ENCODE measurements around the gene RPN1.

Gene RPN1

GRCh38 chr3:128650096-128651050 lies at the start of gene RPN1:
Gene RPN1 (minus strand): TSS chr3:128650818. CDS start chr3:128650800, 18 bp downstream.
- TF ChIP-seq GATA2 (IDR thresholded peaks at IDR 0.05; ENCODE audit: low read depth, low read length) (no peak), GATA3 (IDR thresholded peaks at IDR 0.05; ENCODE audit: low read depth, low read length) (no peak)

DNA sequence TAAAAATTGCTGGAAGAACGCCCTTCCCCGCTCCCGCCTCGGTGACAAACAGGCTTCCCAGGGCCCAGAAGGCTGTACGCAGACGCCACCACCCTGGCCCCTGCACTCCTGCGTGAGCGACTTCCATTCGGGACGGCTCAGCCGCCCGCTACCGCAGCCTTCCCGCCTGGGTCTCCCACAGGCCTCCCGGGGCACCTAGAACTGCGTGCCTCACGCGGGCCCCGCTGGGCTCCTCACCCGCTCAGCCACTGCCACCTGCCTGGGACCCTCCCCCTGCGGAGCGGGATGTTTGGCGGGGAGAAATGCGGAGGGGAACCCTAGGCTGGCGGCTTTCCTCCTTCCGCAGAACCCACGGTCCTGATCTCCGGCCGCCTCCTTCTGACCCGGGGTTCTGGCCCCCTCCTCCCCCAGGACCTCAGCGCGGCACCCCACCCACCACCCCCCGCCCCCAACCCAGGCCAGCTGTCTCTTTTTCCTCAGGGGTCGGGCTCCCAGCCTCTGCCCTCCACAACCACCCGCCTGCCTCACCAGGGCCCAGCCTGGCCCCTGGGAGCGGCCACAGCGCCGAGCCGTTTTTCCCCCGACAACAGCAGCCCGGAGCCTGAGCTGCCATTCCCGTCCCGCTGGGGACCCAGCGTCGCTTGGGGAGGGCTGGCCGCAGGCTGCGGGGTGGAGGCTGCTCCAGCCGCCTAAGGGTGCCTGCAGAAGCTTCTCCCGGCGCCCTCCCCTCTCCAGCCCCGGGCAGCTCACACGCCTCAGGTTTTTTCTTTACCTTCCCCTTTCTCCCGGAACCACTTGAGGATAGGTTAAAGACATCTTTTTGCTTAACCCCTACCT lies 47.8 kb upstream of the RPN1 start:
- TF ChIP-seq GATA3 (IDR thresholded peaks at IDR 0.05; ENCODE audit: low read depth, low read length), result no peak
- no peak for TF ChIP-seq GATA2 (IDR thresholded peaks at IDR 0.05; ENCODE audit: low read depth, low read length)

GRCh38 chr3:128697341-128697740 lies 46.7 kb upstream of the RPN1 start:
- TF ChIP-seq GATA2 (IDR thresholded peaks at IDR 0.05; ENCODE audit: low read depth, low read length) (no peak), GATA3 (IDR thresholded peaks at IDR 0.05; ENCODE audit: low read depth, low read length) (no peak)

DNA sequence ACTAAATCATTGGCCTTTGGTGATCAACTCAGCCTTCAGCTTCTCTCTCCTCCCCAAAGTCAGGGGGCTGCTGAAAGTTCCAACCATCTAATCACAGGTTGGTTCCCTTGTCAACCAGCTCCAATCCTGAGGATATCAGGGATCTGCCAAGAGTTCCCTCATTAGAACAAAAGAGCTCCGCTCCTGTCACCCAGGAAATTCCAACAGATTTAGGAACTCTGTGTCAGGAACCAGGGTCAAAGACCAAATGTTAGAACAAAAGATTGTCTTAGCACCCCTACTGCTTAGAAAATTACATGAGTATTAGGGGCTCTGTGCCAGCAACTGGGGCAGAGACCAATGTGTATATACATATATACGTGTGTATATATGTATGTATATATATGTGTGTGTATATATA lies 43.1 kb upstream of the RPN1 start:
- no peak for TF ChIP-seq GATA2 (IDR thresholded peaks at IDR 0.05; ENCODE audit: low read depth, low read length)
- TF ChIP-seq GATA3 (IDR thresholded peaks at IDR 0.05; ENCODE audit: low read depth, low read length), result no peak

DNA sequence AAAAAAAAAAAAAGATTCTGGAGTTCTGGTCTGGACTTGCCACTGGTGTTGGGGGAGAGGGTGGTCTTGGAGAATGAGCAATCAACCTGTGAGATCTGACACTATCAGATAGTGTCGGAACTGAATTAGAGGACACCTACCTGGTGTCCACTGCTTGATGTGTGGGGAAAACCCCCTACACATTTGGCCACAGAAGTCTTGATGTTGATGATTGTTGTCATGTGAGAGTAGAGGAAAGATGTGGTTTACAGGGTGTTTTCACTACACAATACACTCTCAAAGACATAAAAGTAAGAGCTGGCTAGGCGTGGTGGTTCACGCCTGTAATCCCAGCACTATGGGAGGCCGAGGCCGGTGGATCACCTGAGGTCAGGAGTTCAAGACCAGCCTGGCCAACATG lies 38.4 kb upstream of the RPN1 start:
- TF ChIP-seq GATA2 (IDR thresholded peaks at IDR 0.05; ENCODE audit: low read depth, low read length), result no peak
- TF ChIP-seq GATA3 (IDR thresholded peaks at IDR 0.05; ENCODE audit: low read depth, low read length), result no peak

GRCh38 chr3:128686465-128686864 lies 35.8 kb upstream of the RPN1 start:
- TF ChIP-seq GATA3 (IDR thresholded peaks at IDR 0.05; ENCODE audit: low read depth, low read length), result no peak
- TF ChIP-seq GATA2 (IDR thresholded peaks at IDR 0.05; ENCODE audit: low read depth, low read length), result no peak

DNA sequence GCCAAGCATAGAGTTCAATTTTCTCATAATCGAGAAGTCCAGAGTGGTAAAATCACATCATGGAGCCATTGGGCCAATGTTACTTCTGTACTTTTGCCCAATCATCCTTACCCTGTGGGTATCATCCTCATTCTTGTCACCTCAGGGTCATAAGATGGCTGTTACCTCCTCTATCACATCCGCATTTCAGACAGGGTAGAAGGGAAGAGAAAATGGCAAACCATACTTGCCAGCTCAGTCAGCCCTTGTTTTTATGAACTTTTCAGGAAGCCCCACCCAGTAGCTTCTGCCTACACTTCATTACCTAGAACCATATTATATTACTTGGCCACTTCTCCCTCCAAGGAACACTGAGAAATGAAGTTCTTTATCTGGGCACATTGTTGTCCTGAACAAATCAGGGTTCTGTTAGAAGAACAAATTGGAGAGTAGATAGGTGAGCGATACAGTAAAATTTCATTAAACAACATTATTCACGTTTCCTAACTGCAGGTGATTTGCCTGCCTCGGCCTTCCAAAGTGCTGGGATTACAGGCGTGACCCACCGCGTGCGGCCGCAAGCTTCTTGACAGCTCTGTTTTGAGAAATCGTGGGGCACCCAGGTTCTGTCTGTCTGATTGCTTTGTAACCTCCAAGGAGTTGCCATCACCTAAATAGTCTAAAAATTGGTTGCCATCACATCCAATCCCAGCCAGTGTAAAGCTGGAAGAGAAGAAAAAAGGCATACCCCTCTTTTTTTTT lies 34.5 kb upstream of the RPN1 start:
- TF ChIP-seq GATA3 (IDR thresholded peaks at IDR 0.05; ENCODE audit: low read depth, low read length), result no peak
- no peak for TF ChIP-seq GATA2 (IDR thresholded peaks at IDR 0.05; ENCODE audit: low read depth, low read length)

DNA sequence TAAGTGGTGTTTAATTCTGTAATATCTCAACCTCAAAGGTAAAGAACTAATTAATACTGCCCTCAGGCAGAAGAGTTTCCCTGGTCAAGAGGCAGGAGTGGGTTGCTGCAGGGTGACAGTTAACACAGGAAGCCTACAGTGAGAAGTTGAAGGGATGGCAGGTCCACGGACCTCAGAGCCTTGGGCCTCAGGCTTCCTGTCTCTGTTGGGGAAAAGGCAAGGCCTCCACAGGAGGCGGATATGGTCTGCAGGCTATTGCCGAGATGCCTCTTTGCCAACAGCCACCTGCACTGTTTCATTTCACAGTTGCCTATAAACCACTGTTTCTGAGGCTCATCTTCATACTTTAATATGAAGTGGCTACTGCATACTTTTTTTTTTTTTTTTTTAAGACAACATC lies 33.3 kb upstream of the RPN1 start:
- TF ChIP-seq GATA2 (IDR thresholded peaks at IDR 0.05; ENCODE audit: low read depth, low read length) (no peak), GATA3 (IDR thresholded peaks at IDR 0.05; ENCODE audit: low read depth, low read length) (no peak)

DNA sequence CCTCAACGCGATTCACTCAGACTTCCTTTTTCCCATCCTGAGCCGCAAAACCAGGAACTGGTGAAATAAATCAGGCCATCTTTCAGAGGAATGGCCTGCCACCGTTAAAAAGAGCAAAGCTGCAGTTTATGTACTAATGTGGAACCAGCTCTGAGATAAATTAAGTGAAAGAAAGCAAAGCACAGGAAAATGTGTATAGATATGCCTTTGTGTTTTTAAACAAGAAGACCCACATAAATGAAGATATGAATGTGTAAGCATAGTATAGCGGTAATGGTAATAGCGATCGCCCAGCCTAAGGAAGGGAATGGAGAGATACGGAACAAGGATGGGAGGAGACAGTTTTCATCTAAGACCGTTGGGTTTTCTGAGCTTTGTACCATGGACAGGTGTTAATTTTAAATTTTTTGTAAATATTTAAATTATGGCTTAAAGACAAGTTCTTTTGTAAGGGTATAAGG lies 30.8 kb upstream of the RPN1 start:
- TF ChIP-seq GATA3 (IDR thresholded peaks at IDR 0.05; ENCODE audit: low read depth, low read length) (no peak), GATA2 (IDR thresholded peaks at IDR 0.05; ENCODE audit: low read depth, low read length) (no peak)

DNA sequence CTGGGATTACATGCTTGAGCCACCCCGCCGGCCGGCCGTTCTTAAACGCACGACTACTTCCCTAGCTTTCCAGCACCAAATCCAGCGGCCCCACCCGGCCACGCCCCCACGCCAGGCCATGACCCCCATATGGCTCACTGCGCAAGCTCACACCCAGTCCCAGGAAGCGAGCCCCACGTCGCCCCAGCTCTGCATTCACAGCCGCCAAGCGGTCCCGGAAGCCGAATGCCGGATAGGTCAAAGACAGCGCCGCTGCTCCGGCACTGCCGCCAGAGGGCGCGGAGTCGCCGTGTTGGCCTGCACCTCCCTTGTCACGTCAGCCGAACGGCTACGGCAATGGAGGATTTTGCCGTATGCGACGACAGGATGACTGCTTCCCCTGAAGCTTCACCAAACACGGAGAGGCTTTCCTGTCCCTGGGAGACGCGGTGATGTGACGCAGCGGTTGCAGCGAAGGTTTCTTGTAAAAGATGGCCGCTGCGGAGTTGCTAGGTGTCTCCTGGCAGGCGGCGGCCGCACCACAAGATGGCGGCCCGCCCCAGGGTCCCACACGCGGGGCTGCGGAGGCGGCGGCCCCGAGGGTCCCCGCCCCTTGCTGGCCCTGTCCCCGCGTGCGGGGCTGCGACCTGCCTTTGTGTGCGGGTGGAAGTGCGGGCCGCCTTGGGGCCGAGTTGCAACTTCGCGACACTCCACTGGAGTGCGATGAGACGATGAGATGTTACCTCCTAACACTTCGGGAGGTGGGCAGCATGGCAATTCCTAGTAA lies 30.2 kb upstream of the RPN1 start:
- TF ChIP-seq GATA3 (IDR thresholded peaks at IDR 0.05; ENCODE audit: low read depth, low read length) (no peak), GATA2 (IDR thresholded peaks at IDR 0.05; ENCODE audit: low read depth, low read length) (no peak)

- TF ChIP-seq GATA2 (IDR thresholded peaks at IDR 0.05; ENCODE audit: low read depth, low read length) (no peak), GATA3 (IDR thresholded peaks at IDR 0.05; ENCODE audit: low read depth, low read length) (no peak)
Observed at GRCh38 chr3:128679338-128679737, 28.7 kb upstream of the RPN1 start.

- no peak for TF ChIP-seq GATA2 (IDR thresholded peaks at IDR 0.05; ENCODE audit: low read depth, low read length)
- no peak for TF ChIP-seq GATA3 (IDR thresholded peaks at IDR 0.05; ENCODE audit: low read depth, low read length)
Observed at GRCh38 chr3:128674161-128674784, 23.7 kb upstream of the RPN1 start.

GRCh38 chr3:128667641-128668040 lies 17.0 kb upstream of the RPN1 start:
- TF ChIP-seq GATA3 (IDR thresholded peaks at IDR 0.05; ENCODE audit: low read depth, low read length) (no peak), GATA2 (IDR thresholded peaks at IDR 0.05; ENCODE audit: low read depth, low read length) (no peak)

All from SH-SY5Y (cell line).